ENCODE measurements around the gene CDSN. TPM values are rescaled to one million over a fixed set of nuclear protein-coding genes. Genes with fewer than 3 reads are reported as not detected.

CDSN gene
- total and polyA plus RNA-seq, 2 experiments from 2014 or later, result not detected

DNA sequence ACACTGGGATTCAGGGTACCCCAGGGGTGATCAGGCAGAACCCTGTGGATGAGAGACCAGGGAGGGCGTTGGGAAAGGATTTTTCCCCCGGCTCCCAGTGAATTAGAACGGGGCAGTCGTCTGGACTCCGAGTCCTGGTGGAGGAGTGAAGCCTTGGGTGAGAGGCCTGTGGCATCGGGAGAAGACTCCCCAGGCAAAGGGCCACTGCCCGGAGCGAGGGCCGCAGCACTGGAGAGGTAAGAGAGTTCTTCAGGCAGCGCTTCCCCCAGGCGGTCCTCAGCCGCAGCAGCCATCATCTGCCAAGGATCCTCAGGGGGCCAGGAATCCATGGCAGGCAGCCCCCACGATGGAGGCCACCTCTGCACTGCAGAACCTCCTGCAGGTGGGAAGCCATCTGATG lies 8.5 kb downstream of the CDSN start:
- no peak overlapping the region for H3K4me2 ChIP-seq
- no peaks in the 10 kb centered on the region for H3K9me3 ChIP-seq (ENCODE audit: low read depth)
- H3K27ac ChIP-seq, result no peak overlapping the region
- TF ChIP-seq EZH2phosphoT487 (IDR thresholded peaks at IDR 0.05; ENCODE audit: low read depth, severe bottlenecking, unreplicated experiment), result no peak
- TF ChIP-seq, protein P1, sequence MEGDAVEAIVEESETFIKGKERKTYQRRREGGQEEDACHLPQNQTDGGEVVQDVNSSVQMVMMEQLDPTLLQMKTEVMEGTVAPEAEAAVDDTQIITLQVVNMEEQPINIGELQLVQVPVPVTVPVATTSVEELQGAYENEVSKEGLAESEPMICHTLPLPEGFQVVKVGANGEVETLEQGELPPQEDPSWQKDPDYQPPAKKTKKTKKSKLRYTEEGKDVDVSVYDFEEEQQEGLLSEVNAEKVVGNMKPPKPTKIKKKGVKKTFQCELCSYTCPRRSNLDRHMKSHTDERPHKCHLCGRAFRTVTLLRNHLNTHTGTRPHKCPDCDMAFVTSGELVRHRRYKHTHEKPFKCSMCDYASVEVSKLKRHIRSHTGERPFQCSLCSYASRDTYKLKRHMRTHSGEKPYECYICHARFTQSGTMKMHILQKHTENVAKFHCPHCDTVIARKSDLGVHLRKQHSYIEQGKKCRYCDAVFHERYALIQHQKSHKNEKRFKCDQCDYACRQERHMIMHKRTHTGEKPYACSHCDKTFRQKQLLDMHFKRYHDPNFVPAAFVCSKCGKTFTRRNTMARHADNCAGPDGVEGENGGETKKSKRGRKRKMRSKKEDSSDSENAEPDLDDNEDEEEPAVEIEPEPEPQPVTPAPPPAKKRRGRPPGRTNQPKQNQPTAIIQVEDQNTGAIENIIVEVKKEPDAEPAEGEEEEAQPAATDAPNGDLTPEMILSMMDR (IDR thresholded peaks at IDR 0.05; ENCODE audit: poor library complexity), result no peak
- no peak for TF ChIP-seq EZH2 (IDR thresholded peaks at IDR 0.05; ENCODE audit: borderline replicate concordance)
- H4K20me1 ChIP-seq (ENCODE audit: insufficient read depth, poor library complexity, severe bottlenecking), result no peaks in the 10 kb centered on the region
- peaks cover 18% of the 10 kb centered on the region for H3K4me1 ChIP-seq (ENCODE audit: insufficient read depth)
- H3K79me2 ChIP-seq, result no peaks in the 10 kb centered on the region
- H3K27me3 ChIP-seq, result no peaks in the 10 kb centered on the region
- H3K36me3 ChIP-seq (replicated peaks; ENCODE audit: insufficient read depth, low read depth), result no peaks in the 10 kb centered on the region
- no peak overlapping the region for H3K4me3 ChIP-seq
- H3K9me2 ChIP-seq (replicated peaks; ENCODE audit: insufficient read depth), result no peaks in the 10 kb centered on the region
- 95% methylated on average over 13 of the region's 13 CpGs for WGBS (ENCODE audit: low lambda C conversion rate, missing lambda C conversion rate)
- H2AFZ ChIP-seq, result no peak overlapping the region
- no peak for DNase-seq (ENCODE audit: low spot score)

DNA sequence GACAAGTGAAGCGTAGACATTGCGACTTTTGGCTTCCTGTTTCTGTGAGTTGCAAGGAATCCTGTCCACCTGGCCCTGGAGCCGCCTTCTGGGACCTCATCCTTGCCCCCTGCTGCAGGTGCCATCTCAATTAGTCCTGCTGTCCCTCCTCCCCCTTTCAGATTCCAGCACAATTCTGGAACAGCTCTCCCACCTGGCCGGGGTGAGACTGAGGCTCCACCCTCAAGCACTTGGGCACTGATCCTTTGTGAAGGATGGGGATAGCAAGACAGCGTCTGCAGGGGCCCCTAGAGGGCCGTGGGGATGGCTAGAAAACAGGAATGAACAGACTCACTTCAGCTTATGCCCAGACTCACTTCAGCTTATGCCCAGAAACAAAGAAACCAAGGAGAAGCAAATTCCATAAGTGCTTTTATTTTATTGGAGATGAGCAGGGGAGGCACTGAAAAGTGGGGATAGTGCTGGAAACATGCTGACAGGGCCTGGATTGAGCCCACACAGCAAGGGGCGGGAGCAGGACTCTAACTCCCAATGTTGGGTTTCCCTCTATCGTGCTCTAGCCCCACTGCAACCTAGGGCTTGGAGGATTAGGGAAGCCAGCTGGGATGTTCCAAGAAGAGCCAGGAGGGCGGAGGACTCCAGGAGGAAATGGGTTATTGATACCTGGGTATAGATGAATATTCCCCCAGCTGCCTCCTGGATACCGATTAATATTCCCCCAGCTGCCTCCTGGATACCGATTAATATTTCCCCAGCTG lies 9.2 kb downstream of the CDSN start:
- Histone ChIP-seq H3K79me2 (no peaks in the 10 kb centered on the region), H3K27me3 (no peaks in the 10 kb centered on the region), H3K4me3 (no peak overlapping the region), H2AFZ (no peak overlapping the region), H3K4me1 (ENCODE audit: insufficient read depth) (peaks cover 18% of the 10 kb centered on the region), H3K4me2 (no peak overlapping the region), H4K20me1 (ENCODE audit: insufficient read depth, poor library complexity, severe bottlenecking) (no peaks in the 10 kb centered on the region), H3K27ac (peak overlapping the region; percentile 48), H3K36me3 (replicated peaks; ENCODE audit: insufficient read depth, low read depth) (no peaks in the 10 kb centered on the region), H3K9me3 (ENCODE audit: low read depth) (no peaks in the 10 kb centered on the region), H3K9me2 (replicated peaks; ENCODE audit: insufficient read depth) (no peaks in the 10 kb centered on the region)
- TF ChIP-seq EZH2 (IDR thresholded peaks at IDR 0.05; ENCODE audit: borderline replicate concordance) (no peak), EZH2phosphoT487 (IDR thresholded peaks at IDR 0.05; ENCODE audit: low read depth, severe bottlenecking, unreplicated experiment) (no peak)
- TF ChIP-seq, protein P1 (IDR thresholded peaks at IDR 0.05; ENCODE audit: poor library complexity), result no peak
- WGBS (ENCODE audit: low lambda C conversion rate, missing lambda C conversion rate), result 66% methylated on average over 11 of the region's 11 CpGs
- peak; percentile 3 for DNase-seq (ENCODE audit: low spot score)

DNA sequence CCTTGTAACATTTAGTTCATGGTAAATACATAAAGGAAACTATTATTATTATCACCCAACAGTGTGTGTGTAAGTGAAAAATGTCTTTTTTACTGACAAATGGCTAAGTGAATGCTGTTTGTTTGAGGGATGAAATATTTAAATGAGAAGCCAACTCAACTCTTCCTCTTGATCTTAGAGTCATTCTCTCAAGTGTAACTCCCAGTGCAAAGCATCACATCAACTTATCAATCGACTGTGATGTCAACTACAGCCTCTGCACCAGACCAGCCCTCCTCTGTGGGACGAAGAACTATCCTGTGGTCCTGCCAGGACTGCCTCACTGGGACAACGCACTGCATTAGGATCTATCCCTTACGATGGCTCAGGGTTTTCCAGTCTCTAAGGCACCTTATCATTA lies 13.2 kb downstream of the CDSN start:
- Histone ChIP-seq H3K27me3 (no peaks in the 10 kb centered on the region), H3K79me2 (no peaks in the 10 kb centered on the region), H3K9me3 (ENCODE audit: low read depth) (no peaks in the 10 kb centered on the region), H2AFZ (no peak overlapping the region), H3K4me2 (no peak overlapping the region), H3K4me1 (ENCODE audit: insufficient read depth) (no peaks in the 10 kb centered on the region), H4K20me1 (ENCODE audit: insufficient read depth, poor library complexity, severe bottlenecking) (no peaks in the 10 kb centered on the region), H3K9me2 (replicated peaks; ENCODE audit: insufficient read depth) (no peaks in the 10 kb centered on the region), H3K4me3 (no peak overlapping the region), H3K36me3 (replicated peaks; ENCODE audit: insufficient read depth, low read depth) (no peaks in the 10 kb centered on the region), H3K27ac (no peak overlapping the region)
- DNase-seq (ENCODE audit: low spot score), result no peak
- WGBS (ENCODE audit: low lambda C conversion rate, missing lambda C conversion rate), result 74% methylated on average over 4 of the region's 4 CpGs
- TF ChIP-seq EZH2phosphoT487 (IDR thresholded peaks at IDR 0.05; ENCODE audit: low read depth, severe bottlenecking, unreplicated experiment) (no peak), EZH2 (IDR thresholded peaks at IDR 0.05; ENCODE audit: borderline replicate concordance) (no peak)
- TF ChIP-seq, protein P1 (IDR thresholded peaks at IDR 0.05; ENCODE audit: poor library complexity), result no peak
